Stimulated activated effector memory CD8-positive, alpha-beta T cell treated with anti-CD3 and anti-CD28 coated beads, Interleukin-12 subunit alpha, Interleukin-12 subunit beta, amount 100 ng/mL, for 72 hours (primary cell): ENCODE measurements around the gene COL9A2.

Experiments
- ATAC-seq: fragments of 150-1000 bp; cut with Tn5 transposase; 2 replicates; pipeline ENCODE4 v1.10.0; 2021
- DNase-seq, 2 donors: peaks; one replicate each; pipeline ENCODE4 v3.0.0; 2021 to 2022; ENCODE audit warnings: low spot score in 2 of 2
- H3K27ac Mint-ChIP-seq: one replicate; pipeline ENCODE4 v1.8.0; 2022; ENCODE audit warnings: mild to moderate bottlenecking, mixed read lengths
- H3K36me3 Mint-ChIP-seq: one replicate; pipeline ENCODE4 v1.8.0; 2022; ENCODE audit warnings: mild to moderate bottlenecking, mixed read lengths
- H3K4me1 Mint-ChIP-seq: one replicate; pipeline ENCODE4 v1.8.0; 2022; ENCODE audit warnings: mixed read lengths
- H3K4me3 Mint-ChIP-seq: one replicate; pipeline ENCODE4 v1.8.0; 2022; ENCODE audit warnings: mild to moderate bottlenecking, mixed read lengths
- H3K9me3 Mint-ChIP-seq: one replicate; pipeline ENCODE4 v1.8.0; 2022; ENCODE audit warnings: mixed read lengths

Gene COL9A2

DNA sequence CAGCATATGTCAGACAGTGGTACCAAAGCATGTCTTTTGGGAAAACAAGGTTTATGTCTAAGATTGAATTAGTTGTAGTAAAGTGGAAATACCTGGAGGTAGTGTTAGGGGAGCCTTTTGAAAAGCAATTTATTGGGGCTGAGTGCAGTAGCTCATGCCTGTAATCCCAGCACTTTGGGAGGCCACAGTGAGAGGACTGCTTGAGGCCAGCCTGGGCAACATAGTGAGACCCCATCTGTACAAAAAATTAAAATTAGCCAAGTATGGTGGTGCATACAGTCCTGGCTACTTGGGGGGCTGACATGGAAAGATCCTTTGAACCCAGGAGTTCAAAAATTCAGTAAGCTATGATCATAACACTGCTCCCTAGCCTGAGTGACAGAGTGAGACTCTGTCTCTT, 51.8 kb downstream of the COL9A2 start:
- Mint-ChIP-seq H3K36me3 (peaks cover 95% of the 10 kb centered on the region), H3K4me1 (peaks cover 20% of the 10 kb centered on the region), H3K27ac (no peak overlapping the region)

DNA sequence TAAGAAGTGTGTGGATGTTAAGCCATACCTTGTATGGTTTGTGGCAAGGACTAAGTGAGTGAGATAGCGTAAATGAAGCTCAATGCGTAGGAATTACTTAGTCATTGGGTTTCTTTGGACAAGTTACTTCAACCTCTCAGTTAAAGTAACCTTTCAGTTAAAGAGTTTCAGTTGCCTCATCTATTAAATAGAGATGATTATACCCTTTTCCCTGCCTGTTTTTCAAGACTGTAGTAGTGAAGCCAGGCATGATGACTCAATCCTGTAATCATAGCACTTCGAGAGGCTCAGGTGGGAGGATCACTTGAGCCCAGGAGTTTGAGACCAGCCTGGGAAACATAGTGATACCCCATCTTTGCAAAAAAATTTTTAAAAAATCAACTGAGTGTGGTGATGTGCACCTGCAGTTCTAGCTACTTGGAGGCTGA, 52.7 kb downstream of the COL9A2 start:
- H3K36me3 Mint-ChIP-seq = peaks cover 95% of the 10 kb centered on the region
- no peak overlapping the region for H3K4me3 Mint-ChIP-seq
- ATAC-seq (peak; percentile 97), DNase-seq (peak in 1 of 2 donors; percentile 58)
- H3K4me1 Mint-ChIP-seq = peaks cover 14% of the 10 kb centered on the region
- peak overlapping the region; percentile 70 for H3K27ac Mint-ChIP-seq
- H3K9me3 Mint-ChIP-seq = no peaks in the 10 kb centered on the region

More for the DNA sequence above, 51.8 kb downstream of the COL9A2 start:
- DNase-seq = peak in 1 of 2 donors; percentile 42
- no peak for ATAC-seq
- Mint-ChIP-seq H3K9me3 (no peaks in the 10 kb centered on the region), H3K4me3 (no peak overlapping the region)

DNA sequence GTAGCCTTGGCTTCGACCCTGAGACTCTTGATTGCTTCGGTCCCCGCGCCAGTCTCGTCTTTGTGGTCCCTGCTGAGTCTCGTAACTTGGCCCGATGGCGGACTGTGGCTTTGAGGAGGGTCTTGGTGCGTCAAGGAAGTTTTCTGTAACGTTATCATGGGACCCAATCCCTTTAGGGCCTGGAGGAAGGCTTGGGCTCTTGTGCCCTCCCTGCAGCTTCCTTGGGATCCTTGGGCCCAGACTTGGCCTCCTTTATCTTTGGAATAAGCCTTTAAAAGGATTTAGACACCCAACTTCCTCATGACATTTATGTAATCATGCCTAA, 58.7 kb downstream of the COL9A2 start:
- Mint-ChIP-seq H3K9me3 (no peaks in the 10 kb centered on the region), H3K27ac (peak overlapping the region; percentile 100), H3K4me1 (peaks cover 13% of the 10 kb centered on the region), H3K36me3 (peaks cover 59% of the 10 kb centered on the region), H3K4me3 (peak overlapping the region; percentile 98)
- no peak for ATAC-seq
- no peak for DNase-seq

DNA sequence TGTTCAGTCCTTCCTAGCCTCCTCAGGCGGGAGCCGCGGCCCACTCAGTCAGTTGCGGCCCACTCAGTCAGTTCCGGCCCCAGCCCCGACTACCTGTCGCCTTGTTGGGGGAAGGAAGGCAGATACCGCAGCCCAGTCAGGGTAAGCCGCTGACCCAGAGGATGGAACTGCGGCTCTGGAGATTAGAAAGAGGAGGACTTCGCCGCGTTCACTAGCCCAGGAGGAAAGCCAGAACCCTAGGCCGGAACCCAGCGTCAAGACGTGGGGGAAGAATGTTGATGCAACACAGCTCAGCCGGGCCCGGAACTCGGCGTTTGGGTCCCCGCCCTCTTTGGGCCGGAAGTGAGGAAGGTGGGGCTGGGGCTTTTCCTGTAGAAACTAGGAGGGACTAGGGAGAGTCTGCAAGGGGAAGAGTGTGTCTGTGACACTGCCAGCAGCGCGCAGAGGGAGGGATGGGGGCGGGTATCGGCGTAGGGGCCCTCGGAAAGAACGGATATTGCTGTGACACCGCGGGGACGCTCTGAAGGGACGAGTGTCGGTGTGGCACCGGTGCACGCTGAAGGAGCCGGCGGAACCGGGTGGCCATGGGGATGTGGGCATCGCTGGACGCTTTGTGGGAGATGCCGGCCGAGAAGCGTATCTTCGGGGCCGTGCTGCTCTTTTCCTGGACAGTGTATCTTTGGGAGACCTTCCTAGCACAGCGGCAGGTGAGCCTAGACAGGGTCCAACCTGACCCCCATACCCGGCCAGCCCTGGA, 59.2 kb downstream of the COL9A2 start, which contains the start of gene ZMPSTE24:
Gene ZMPSTE24, plus strand, starts transcription at position 549 of the 757 bp plus-strand sequence. Its CDS starts 36 bp downstream, at position 585.
- peak within 1 kb of the TSS; percentile 100 for H3K27ac Mint-ChIP-seq
- peaks cover 54% of the 10 kb centered on the region for H3K36me3 Mint-ChIP-seq
- ATAC-seq = peak; percentile 97
- no peaks in the 10 kb centered on the region for H3K9me3 Mint-ChIP-seq
- H3K4me3 Mint-ChIP-seq = peak within 1 kb of the TSS; percentile 98
- DNase-seq = peak; percentile 87 to 98
- H3K4me1 Mint-ChIP-seq = peaks cover 7% of the 10 kb centered on the region

DNA sequence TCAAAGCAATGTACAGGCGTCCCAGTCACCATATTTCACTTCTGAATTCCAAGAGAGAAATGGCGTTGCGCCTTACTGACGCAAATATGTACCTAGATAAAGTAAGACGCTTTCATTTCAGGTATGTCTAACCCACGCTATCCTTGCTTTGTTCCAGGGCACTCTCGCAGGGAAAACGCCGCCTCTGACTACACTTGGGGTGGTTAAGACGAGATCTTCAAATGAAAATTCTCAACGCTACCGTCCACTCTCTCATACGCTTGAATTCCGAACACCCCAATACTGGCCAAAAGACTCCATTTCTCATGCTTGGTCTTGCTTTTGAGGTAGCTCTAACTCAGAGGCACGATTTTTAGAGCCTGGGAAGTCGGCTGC, 59.8 kb downstream of the COL9A2 start:
- Mint-ChIP-seq H3K9me3 (no peaks in the 10 kb centered on the region), H3K36me3 (peaks cover 48% of the 10 kb centered on the region), H3K27ac (peak overlapping the region; percentile 100), H3K4me1 (peaks cover 2% of the 10 kb centered on the region), H3K4me3 (peak overlapping the region; percentile 98)
- DNase-seq (no peak), ATAC-seq (peak; percentile 3)

DNA sequence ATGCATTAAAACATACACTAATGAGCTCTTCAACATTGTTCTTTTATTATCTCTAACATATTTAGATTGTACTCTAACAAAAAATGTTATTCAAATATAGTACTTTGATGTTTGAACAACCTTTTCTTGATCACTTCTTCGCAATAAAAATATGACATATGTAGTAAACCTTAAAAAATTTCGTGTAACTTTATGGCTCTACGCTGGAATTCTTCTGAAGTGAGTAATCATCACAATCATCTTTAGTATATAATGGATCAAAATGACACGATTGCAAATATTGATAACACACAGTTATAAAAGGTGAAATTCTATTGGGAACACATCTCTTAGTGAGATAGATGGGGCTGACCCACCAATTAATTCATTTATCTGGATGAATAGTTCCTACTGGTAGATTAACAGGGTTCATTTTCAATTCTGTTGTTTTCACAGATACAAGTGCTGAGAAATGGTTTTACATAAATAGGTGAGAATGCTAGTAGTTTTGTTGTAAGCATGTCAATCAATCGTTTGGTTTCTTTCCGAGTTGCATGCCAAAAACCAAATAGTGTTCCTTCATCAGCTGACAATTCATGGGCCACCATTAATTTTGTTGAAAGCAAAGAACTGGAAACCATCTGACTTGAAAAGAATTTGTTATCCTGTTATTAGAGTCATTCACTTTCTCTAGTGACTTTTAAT, 60.5 kb downstream of the COL9A2 start:
- Mint-ChIP-seq H3K36me3 (peaks cover 41% of the 10 kb centered on the region), H3K4me3 (peak overlapping the region; percentile 98), H3K27ac (peak overlapping the region; percentile 100), H3K4me1 (no peaks in the 10 kb centered on the region), H3K9me3 (no peaks in the 10 kb centered on the region)
- ATAC-seq = no peak
- DNase-seq = no peak

DNA sequence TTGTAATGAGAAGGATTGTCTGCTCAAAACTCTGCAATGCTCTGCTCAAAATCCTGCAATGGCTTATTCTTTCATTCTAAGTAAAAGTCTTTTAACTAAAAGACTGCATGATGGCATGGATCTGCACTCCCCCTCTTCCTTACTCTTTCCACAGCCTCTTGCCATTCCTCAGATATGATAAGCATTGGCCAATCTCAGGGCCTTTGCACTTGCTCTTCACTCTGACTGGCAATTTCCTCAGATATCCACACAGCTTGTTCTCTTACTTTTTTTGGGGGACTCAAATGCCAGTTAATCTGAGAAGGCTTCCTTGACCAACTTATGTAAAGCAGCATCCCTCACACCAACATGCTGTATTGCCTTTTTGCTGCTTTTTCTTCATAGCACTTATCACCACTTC, 61.9 kb downstream of the COL9A2 start:
- Mint-ChIP-seq H3K4me3 (no peak overlapping the region), H3K27ac (peak overlapping the region; percentile 11), H3K36me3 (peaks cover 28% of the 10 kb centered on the region)

DNA sequence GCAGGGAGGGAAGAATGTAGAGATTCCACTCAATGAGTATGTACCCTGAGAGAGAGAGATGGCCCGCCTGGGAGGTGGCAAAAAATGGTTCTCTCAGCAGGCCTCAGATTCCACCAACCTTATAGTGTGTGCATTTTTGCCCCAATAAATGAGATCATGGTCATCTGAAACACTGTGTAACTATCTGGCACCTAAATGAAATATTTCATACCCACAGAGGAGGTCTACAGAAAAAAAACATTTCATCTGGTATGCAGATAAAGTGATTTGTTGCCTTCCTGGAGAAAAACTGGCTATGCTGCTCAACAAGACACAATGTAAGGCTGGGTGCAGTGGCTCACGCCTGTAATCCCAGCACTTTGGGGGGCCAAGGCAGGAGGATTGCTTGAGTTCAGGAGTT, 64.5 kb downstream of the COL9A2 start:
- H3K4me1 Mint-ChIP-seq = no peaks in the 10 kb centered on the region
- DNase-seq (no peak), ATAC-seq (no peak)
- H3K4me3 Mint-ChIP-seq = no peak overlapping the region
- H3K36me3 Mint-ChIP-seq = peaks cover 6% of the 10 kb centered on the region
- no peaks in the 10 kb centered on the region for H3K9me3 Mint-ChIP-seq
- H3K27ac Mint-ChIP-seq = no peak overlapping the region

More for the DNA sequence above, 61.9 kb downstream of the COL9A2 start:
- no peak for DNase-seq
- ATAC-seq = no peak
- Mint-ChIP-seq H3K4me1 (no peaks in the 10 kb centered on the region), H3K9me3 (no peaks in the 10 kb centered on the region)

DNA sequence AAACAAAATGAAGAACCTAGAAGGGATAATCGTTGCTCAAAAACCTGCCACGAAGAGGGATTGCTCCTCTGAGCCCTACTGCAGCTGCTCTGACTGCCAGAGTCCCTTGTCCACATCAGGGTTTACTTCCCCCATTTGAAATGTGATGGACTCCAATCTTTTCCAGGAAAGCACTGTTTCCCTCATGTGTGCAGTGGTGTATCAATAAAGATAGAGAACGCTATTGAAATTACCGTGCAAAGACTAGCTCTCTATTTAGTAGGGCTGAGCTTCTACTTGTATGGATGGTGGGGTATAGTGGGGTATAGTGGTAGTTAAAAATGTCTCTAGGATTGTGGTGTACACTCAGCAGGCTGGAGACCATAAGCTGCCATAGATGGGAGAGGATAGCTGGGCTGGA, 65.6 kb downstream of the COL9A2 start:
- ATAC-seq (no peak), DNase-seq (no peak)
- Mint-ChIP-seq H3K36me3 (no peaks in the 10 kb centered on the region), H3K4me3 (no peak overlapping the region), H3K27ac (no peak overlapping the region), H3K9me3 (no peaks in the 10 kb centered on the region), H3K4me1 (no peaks in the 10 kb centered on the region)
